ENCODE data around the gene CSMD2.

Gene CSMD2

GRCh38 chr1:33666616-33667015 is 498.4 kb downstream of the CSMD2 start:
- DNase-seq (ENCODE audit: low read depth, low spot score) = no peak
- no peak overlapping the region for H3K4me3 ChIP-seq (ENCODE audit: low read depth, low read length)
- in situ Hi-C loops (cut with HindIII; ENCODE audit: low sequenced_read_pairs) = no loop called here
- no peak for TF ChIP-seq CTCF (IDR thresholded peaks at IDR 0.05; ENCODE audit: low read depth, low read length)

GRCh38 chr1:33661811-33662454 is 503.1 kb downstream of the CSMD2 start:
- no peak for DNase-seq (ENCODE audit: low read depth, low spot score)
- TF ChIP-seq CTCF (IDR thresholded peaks at IDR 0.05; ENCODE audit: low read depth, low read length) = no peak
- in situ Hi-C loops (cut with HindIII; ENCODE audit: low sequenced_read_pairs) = no loop called here
- H3K4me3 ChIP-seq (ENCODE audit: low read depth, low read length) = no peak overlapping the region

GRCh38 chr1:33660956-33661355 is 504.1 kb downstream of the CSMD2 start:
- no peak overlapping the region for H3K4me3 ChIP-seq (ENCODE audit: low read depth, low read length)
- no peak for DNase-seq (ENCODE audit: low read depth, low spot score)
- in situ Hi-C loops (cut with HindIII; ENCODE audit: low sequenced_read_pairs) = no loop called here
- no peak for TF ChIP-seq CTCF (IDR thresholded peaks at IDR 0.05; ENCODE audit: low read depth, low read length)

GRCh38 chr1:33660244-33660643 is 504.8 kb downstream of the CSMD2 start:
- no peak for DNase-seq (ENCODE audit: low read depth, low spot score)
- TF ChIP-seq CTCF (IDR thresholded peaks at IDR 0.05; ENCODE audit: low read depth, low read length) = no peak
- H3K4me3 ChIP-seq (ENCODE audit: low read depth, low read length) = no peak overlapping the region
- in situ Hi-C loops (cut with HindIII; ENCODE audit: low sequenced_read_pairs) = no loop called here

GRCh38 chr1:33659641-33660040 is 505.4 kb downstream of the CSMD2 start:
- no peak for DNase-seq (ENCODE audit: low read depth, low spot score)
- in situ Hi-C loops (cut with HindIII; ENCODE audit: low sequenced_read_pairs) = no loop called here
- TF ChIP-seq CTCF (IDR thresholded peaks at IDR 0.05; ENCODE audit: low read depth, low read length) = no peak
- no peak overlapping the region for H3K4me3 ChIP-seq (ENCODE audit: low read depth, low read length)

- TF ChIP-seq CTCF (IDR thresholded peaks at IDR 0.05; ENCODE audit: low read depth, low read length) = no peak
- H3K4me3 ChIP-seq (ENCODE audit: low read depth, low read length) = no peak overlapping the region
- in situ Hi-C loops (cut with HindIII; ENCODE audit: low sequenced_read_pairs) = no loop called here
- no peak for DNase-seq (ENCODE audit: low read depth, low spot score)
Measured at GRCh38 chr1:33657833-33658232, 507.2 kb downstream of the CSMD2 start.

Data from astrocyte of the spinal cord (primary cell).